CD14-positive monocyte (primary cell): Measurements from ENCODE around the gene SLC35A1. TPM values are rescaled to one million over a fixed set of nuclear protein-coding genes. Genes with fewer than 3 reads are reported as not detected.

Source experiments
- DNase-seq, 3 donors: peaks; one replicate each; pipeline ENCODE4 v3.0.0-alpha.2; 2011 to 2022
- H2AFZ ChIP-seq: 2 replicates; pipeline ENCODE4 v1.6.0; 2012; ENCODE audit warnings: mild to moderate bottlenecking, low read depth, low read length, inconsistent platforms; ENCODE audit not compliant: insufficient read depth, poor library complexity, severe bottlenecking
- H3K27ac ChIP-seq, 2 donors: 1 replicate in 1 of 2; 2 replicates in 1 of 2; pipeline ENCODE4 v1.5.1; 2012 to 2013; ENCODE audit warnings: low read length in 2 of 2, control low read depth in 1 of 2, inconsistent platforms in 1 of 2, low read depth in 1 of 2, mild to moderate bottlenecking in 1 of 2
- H3K27me3 ChIP-seq, 2 donors: one replicate each; pipeline versions ENCODE4 v1.6.0 to v1.6.1; 2011 to 2013; ENCODE audit warnings: low read length in 2 of 2; ENCODE audit not compliant: control insufficient read depth in 2 of 2, insufficient read depth in 2 of 2
- H3K36me3 ChIP-seq, 2 donors: replicated peaks in 1 of 2; 1 replicate in 1 of 2; 2 replicates in 1 of 2; pipeline versions ENCODE4 v1.5.1 to v1.6.1; 2012 to 2013; ENCODE audit warnings: low read length in 2 of 2, control low read depth in 1 of 2, inconsistent platforms in 1 of 2, mild to moderate bottlenecking in 1 of 2; ENCODE audit not compliant: insufficient read depth in 2 of 2, control insufficient read depth in 1 of 2
- H3K4me1 ChIP-seq, 2 donors: 1 replicate in 1 of 2; 2 replicates in 1 of 2; pipeline versions ENCODE4 v1.5.1 to v1.6.1; 2012 to 2013; ENCODE audit warnings: low read length in 2 of 2, control low read depth in 1 of 2, inconsistent platforms in 1 of 2, mild to moderate bottlenecking in 1 of 2, moderate library complexity in 1 of 2; ENCODE audit not compliant: insufficient read depth in 2 of 2, control insufficient read depth in 1 of 2
- H3K4me2 ChIP-seq: replicated peaks from 2 replicates; pipeline ENCODE3; 2012; ENCODE audit warnings: low read length, moderate library complexity, mild to moderate bottlenecking; ENCODE audit not compliant: poor library complexity, severe bottlenecking; ENCODE audit errors: extremely low read depth
- H3K4me3 ChIP-seq, 3 experiments: fragments of 200-600 bp in 1 of 3; sonication (generic) in 1 of 3; replicated peaks in 1 of 3; 1 replicate in 2 of 3; 2 replicates in 1 of 3; pipeline ENCODE4 v1.5.1; 2011 to 2013; ENCODE audit warnings: low read length in 3 of 3, mild to moderate bottlenecking in 3 of 3, control low read depth in 2 of 3, low read depth in 2 of 3, inconsistent platforms in 1 of 3, moderate library complexity in 1 of 3
- H3K79me2 ChIP-seq: 2 replicates; pipeline ENCODE4 v1.6.0; 2012; ENCODE audit warnings: mild to moderate bottlenecking, control low read depth, inconsistent platforms, low read length, moderate library complexity; ENCODE audit not compliant: insufficient read depth
- H3K9ac ChIP-seq: 2 replicates; pipeline ENCODE4 v1.6.0; 2017; ENCODE audit warnings: low read length, mild to moderate bottlenecking; ENCODE audit not compliant: insufficient read depth, poor library complexity, severe bottlenecking
- H3K9me3 ChIP-seq, 2 donors: replicated peaks in 1 of 2; 1 replicate in 1 of 2; 2 replicates in 1 of 2; pipeline versions ENCODE4 v1.5.1 to v1.6.1; 2012 to 2013; ENCODE audit warnings: low read length in 2 of 2, control low read depth in 1 of 2; ENCODE audit not compliant: control insufficient read depth in 1 of 2, insufficient read depth in 1 of 2
- H4K20me1 ChIP-seq: 2 replicates; pipeline ENCODE4 v1.6.0; 2012; ENCODE audit warnings: mild to moderate bottlenecking, low read length, control low read depth, moderate library complexity; ENCODE audit not compliant: insufficient read depth
- H3K27ac Mint-ChIP-seq, 7 donors: one replicate each; pipeline ENCODE4 v1.8.0; 2020; ENCODE audit warnings: mild to moderate bottlenecking in 7 of 7, mixed read lengths in 7 of 7, moderate library complexity in 6 of 7, inconsistent platforms in 2 of 7
- H3K27me3 Mint-ChIP-seq, 3 donors: one replicate each; pipeline ENCODE4 v1.8.0; 2021 to 2022; ENCODE audit warnings: low read depth in 3 of 3, mild to moderate bottlenecking in 3 of 3, mixed read lengths in 3 of 3, moderate library complexity in 3 of 3, inconsistent platforms in 1 of 3
- H3K36me3 Mint-ChIP-seq, 2 donors: one replicate each; pipeline ENCODE4 v1.8.0; 2020; ENCODE audit warnings: mixed read lengths in 2 of 2, inconsistent platforms in 1 of 2, mild to moderate bottlenecking in 1 of 2
- H3K4me1 Mint-ChIP-seq: one replicate; pipeline ENCODE4 v1.8.0; 2020; ENCODE audit warnings: mild to moderate bottlenecking, mixed read lengths
- H3K4me3 Mint-ChIP-seq, 2 donors: one replicate each; pipeline ENCODE4 v1.8.0; 2020; ENCODE audit warnings: mild to moderate bottlenecking in 2 of 2, mixed read lengths in 2 of 2, moderate library complexity in 1 of 2
- H3K9me3 Mint-ChIP-seq, 7 donors: one replicate each; pipeline ENCODE4 v1.8.0; 2020 to 2022; ENCODE audit warnings: mixed read lengths in 7 of 7, mild to moderate bottlenecking in 6 of 7, moderate library complexity in 6 of 7, inconsistent platforms in 2 of 7
- CTCF ChIP-seq: fragments of 200-600 bp; IDR thresholded peaks from one replicate; pipeline ENCODE4 v1.8.0; 2022; ENCODE audit warnings: antibody characterized with exemption, mild to moderate bottlenecking
- WGBS: methylation state at CpG from one replicate; pipeline ENCODE4 v1.1.5; 2013; ENCODE audit warnings: missing lambda C conversion rate; ENCODE audit not compliant: insufficient coverage; 5-methylcytosine and 5-hydroxymethylcytosine counted together
- intact Hi-C, 2 donors: fragments of 100-400 bp; cut with micrococcal nuclease; formaldehyde crosslinking; loops; one replicate each; pipeline versions ENCODE4 v1.15.0 to v1.15.1; 2023
- polyA plus RNA-seq, 3 donors: library from polyadenylated mRNA; depleted of rRNA in 1 of 3; unstranded in 2 of 3; stranded (reverse) in 1 of 3; fragments of 300-500 nt in 2 of 3; fragments of >200 nt in 1 of 3; fragmentation: Illumina TruSeq in 2 of 3; gene quantifications; 1 replicate in 2 of 3; 2 replicates in 1 of 3; pipeline ENCODE4 v1.2.3, GENCODE V29; 2012 to 2021

SLC35A1 gene
- polyA plus RNA-seq, 3 donors, result 44.6 to 103 (median 90.6) TPM

- Histone ChIP-seq H3K9me3 (no peaks in the 10 kb centered on the region), H3K27ac (no peak overlapping the region), H3K79me2 (no peaks in the 10 kb centered on the region), H3K27me3 (no peaks in the 10 kb centered on the region), H3K4me1 (no peaks in the 10 kb centered on the region), H3K4me2 (no peak overlapping the region), H4K20me1 (no peaks in the 10 kb centered on the region), H3K36me3 (no peaks in the 10 kb centered on the region), H2AFZ (no peak overlapping the region), H3K9ac (no peak overlapping the region), H3K4me3 (no peak overlapping the region)
- H3K4me3 Mint-ChIP-seq, result no peak overlapping the region
- intact Hi-C loops, result no loop called here
- no peaks in the 10 kb centered on the region for H3K9me3 Mint-ChIP-seq
- no peak overlapping the region for H3K27ac Mint-ChIP-seq
- DNase-seq, result peak; percentile 16 to 29 (median 24)
- H3K4me1 Mint-ChIP-seq, result no peaks in the 10 kb centered on the region
- H3K27me3 Mint-ChIP-seq, result peaks cover 0 to 4% (median 3%) of the 10 kb centered on the region in 3 donors
- TF ChIP-seq CTCF, result no peak
- WGBS, result 0% methylated on average over 1 of the region's 4 CpGs
- H3K36me3 Mint-ChIP-seq, result no peaks in the 10 kb centered on the region
These were observed 36.3 kb upstream of the SLC35A1 start for GRCh38 chr6:87436435-87436834.

- H3K79me2 ChIP-seq, result no peaks in the 10 kb centered on the region
- no peak overlapping the region for H3K4me3 ChIP-seq
- 94% methylated on average over 3 of the region's 5 CpGs for WGBS
- intact Hi-C loops, result no loop called here
- H3K27me3 ChIP-seq, result no peaks in the 10 kb centered on the region
- H3K27ac Mint-ChIP-seq, result no peak overlapping the region
- H3K27ac ChIP-seq, result no peak overlapping the region
- H3K9me3 ChIP-seq, result no peaks in the 10 kb centered on the region
- H3K4me1 ChIP-seq, result no peaks in the 10 kb centered on the region
- H3K4me2 ChIP-seq, result no peak overlapping the region
- no peak for TF ChIP-seq CTCF
- H4K20me1 ChIP-seq, result no peaks in the 10 kb centered on the region
- no peaks in the 10 kb centered on the region for H3K4me1 Mint-ChIP-seq
- no peak overlapping the region for H2AFZ ChIP-seq
- DNase-seq, result no peak
- peaks cover 3 to 10% (median 3%) of the 10 kb centered on the region in 3 donors for H3K27me3 Mint-ChIP-seq
- H3K4me3 Mint-ChIP-seq, result no peak overlapping the region
- no peak overlapping the region for H3K9ac ChIP-seq
- no peaks in the 10 kb centered on the region for H3K36me3 ChIP-seq
- no peaks in the 10 kb centered on the region for H3K36me3 Mint-ChIP-seq
- peaks cover 0 to 3% (median 0%) of the 10 kb centered on the region in 7 donors for H3K9me3 Mint-ChIP-seq
These were observed 31.1 kb upstream of the SLC35A1 start for GRCh38 chr6:87441711-87442110.
